Ovary (tissue), 3 donors: Measurements from ENCODE around the gene DUSP12.

Experiments
- CTCF ChIP-seq, 3 donors: fragments of 450-650 bp in 2 of 3; fragments of 200-600 bp in 1 of 3; IDR thresholded peaks; one replicate each; pipeline versions ENCODE4 v1.5.1 to v1.8.0; 2016 to 2022; ENCODE audit warnings: antibody characterized with exemption in 3 of 3, mild to moderate bottlenecking in 1 of 3
- POLR2A ChIP-seq: fragments of 450-650 bp; IDR thresholded peaks from one replicate; pipeline ENCODE4 v1.6.1; 2017; ENCODE audit warnings: antibody characterized with exemption, mild to moderate bottlenecking, moderate library complexity
- donor health status: DM: no; HTN: no; CAD: no.

GRCh38 chr1:161725908-161726472, 23.6 kb upstream of the DUSP12 start:
- no peak for TF ChIP-seq POLR2A
- TF ChIP-seq CTCF (IDR thresholded peaks at IDR 0.05) = peak in 1 of 3 donors; percentile 55
